ENCODE data around the gene FBXW9. TPM values are rescaled to one million over a fixed set of nuclear protein-coding genes. Genes with fewer than 3 reads are reported as not detected.
A peak's percentile ranks its signal among the peaks of the same experiment; 100 is the strongest.
"Not testable (repeated sequence)": the region's sequence is repeated elsewhere in the genome, so short reads cannot be mapped to it uniquely, and the experiment has no call there.

FBXW9 gene
- total RNA-seq, 2 donors from 2014 or later = 3.5 to 6.9 TPM

- no peaks in the 10 kb centered on the region for H3K27me3 Mint-ChIP-seq (ENCODE audit: low read depth)
- H3K36me3 Mint-ChIP-seq (ENCODE audit: insufficient read depth in 2 of 2) = no peaks in the 10 kb centered on the region
- H3K27ac Mint-ChIP-seq = no peak within 1 kb of the TSS
- H3K4me1 Mint-ChIP-seq (ENCODE audit: low read depth) = peaks cover 5% of the 10 kb centered on the region
- ATAC-seq (replicated peaks in 1 of 2) = no peak
- DNase-seq = no peak
- no peak within 1 kb of the TSS for H3K4me3 Mint-ChIP-seq
- no peaks in the 10 kb centered on the region for H3K9me3 Mint-ChIP-seq
These were observed 8.8 kb downstream of the FBXW9 start, which contains the start of gene GNG14 for GRCh38 chr19:12687496-12688196. Gene GNG14, plus strand, starts transcription at chr19:12687998. Its CDS starts 51 bp downstream, at chr19:12688049.

DNA sequence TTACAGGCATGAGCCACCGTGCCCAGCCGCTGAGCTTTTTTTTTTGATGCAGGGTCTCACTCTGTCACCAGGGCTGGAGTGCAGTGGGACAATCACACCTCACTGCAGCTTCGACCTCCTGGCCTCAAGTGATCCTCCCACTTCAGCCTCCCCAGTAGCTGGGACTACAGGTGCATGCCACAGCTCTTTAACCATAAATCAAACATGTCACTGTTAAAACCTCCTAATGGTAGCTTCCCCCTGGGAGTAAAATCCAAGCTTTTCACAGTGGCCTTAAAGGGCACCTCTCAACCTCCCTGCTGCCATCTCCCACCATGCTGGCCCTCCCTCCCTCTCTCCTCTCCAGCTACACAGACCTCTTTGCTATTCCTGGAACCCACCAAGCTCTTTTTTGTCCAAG lies 10.6 kb downstream of the FBXW9 start:
- Mint-ChIP-seq H3K36me3 (ENCODE audit: insufficient read depth in 2 of 2) (peaks cover 4% of the 10 kb centered on the region in 2 donors), H3K27ac (no peak overlapping the region), H3K27me3 (ENCODE audit: low read depth) (no peaks in the 10 kb centered on the region), H3K9me3 (no peaks in the 10 kb centered on the region), H3K4me1 (ENCODE audit: low read depth) (peaks cover 10% of the 10 kb centered on the region), H3K4me3 (no peak overlapping the region)
- ATAC-seq (replicated peaks in 1 of 2) (no peak), DNase-seq (no peak)

- peak; percentile 87 to 89 for ATAC-seq (replicated peaks in 1 of 2)
- peak within 1 kb of the TSS; percentile 97 for H3K27ac Mint-ChIP-seq
- H3K36me3 Mint-ChIP-seq (ENCODE audit: insufficient read depth in 2 of 2) = peaks cover 5 to 18% of the 10 kb centered on the region in 2 donors
- no peaks in the 10 kb centered on the region for H3K27me3 Mint-ChIP-seq (ENCODE audit: low read depth)
- peaks cover 31% of the 10 kb centered on the region for H3K4me1 Mint-ChIP-seq (ENCODE audit: low read depth)
- peak within 1 kb of the TSS; percentile 95 to 98 for H3K4me3 Mint-ChIP-seq
- peak; percentile 90 to 95 for DNase-seq
- no peaks in the 10 kb centered on the region for H3K9me3 Mint-ChIP-seq
These were observed 15.1 kb downstream of the FBXW9 start, which contains the start of gene DHPS for GRCh38 chr19:12681074-12681987. Gene DHPS, minus strand, starts transcription at chr19:12681880. Its CDS starts 114 bp downstream, at chr19:12681766.

- H3K27ac Mint-ChIP-seq = peak overlapping the region; percentile 24
- H3K4me1 Mint-ChIP-seq (ENCODE audit: low read depth) = peaks cover 34% of the 10 kb centered on the region
- no peak for ATAC-seq (replicated peaks in 1 of 2)
- peaks cover 10 to 18% of the 10 kb centered on the region in 2 donors for H3K36me3 Mint-ChIP-seq (ENCODE audit: insufficient read depth in 2 of 2)
- no peaks in the 10 kb centered on the region for H3K27me3 Mint-ChIP-seq (ENCODE audit: low read depth)
- no peaks in the 10 kb centered on the region for H3K9me3 Mint-ChIP-seq
- H3K4me3 Mint-ChIP-seq = peak overlapping the region; percentile 95 to 98
- DNase-seq = no peak
These were observed 16.4 kb downstream of the FBXW9 start for GRCh38 chr19:12680034-12680433.

- H3K27me3 Mint-ChIP-seq (ENCODE audit: low read depth); H3K27ac Mint-ChIP-seq; H3K9me3 Mint-ChIP-seq; DNase-seq; ATAC-seq (replicated peaks in 1 of 2); H3K4me3 Mint-ChIP-seq: not testable (repeated sequence)
- H3K36me3 Mint-ChIP-seq (ENCODE audit: insufficient read depth in 2 of 2) = peaks cover 14 to 30% of the 10 kb centered on the region in 2 donors
- peaks cover 41% of the 10 kb centered on the region for H3K4me1 Mint-ChIP-seq (ENCODE audit: low read depth)
These were observed 18.4 kb downstream of the FBXW9 start for GRCh38 chr19:12678039-12678438.

GRCh38 chr19:12676928-12677327 lies 19.5 kb downstream of the FBXW9 start:
- H3K9me3 Mint-ChIP-seq = no peaks in the 10 kb centered on the region
- DNase-seq (no peak), ATAC-seq (replicated peaks in 1 of 2) (no peak)
- no peak overlapping the region for H3K27ac Mint-ChIP-seq
- no peak overlapping the region for H3K4me3 Mint-ChIP-seq
- H3K4me1 Mint-ChIP-seq (ENCODE audit: low read depth) = peaks cover 42% of the 10 kb centered on the region
- peaks cover 18 to 35% of the 10 kb centered on the region in 2 donors for H3K36me3 Mint-ChIP-seq (ENCODE audit: insufficient read depth in 2 of 2)
- H3K27me3 Mint-ChIP-seq (ENCODE audit: low read depth) = no peaks in the 10 kb centered on the region

- no peaks in the 10 kb centered on the region for H3K27me3 Mint-ChIP-seq (ENCODE audit: low read depth)
- peaks cover 19 to 38% of the 10 kb centered on the region in 2 donors for H3K36me3 Mint-ChIP-seq (ENCODE audit: insufficient read depth in 2 of 2)
- H3K27ac Mint-ChIP-seq = peak overlapping the region; percentile 7
These were observed 20.0 kb downstream of the FBXW9 start for GRCh38 chr19:12676384-12676792.

GRCh38 chr19:12675940-12676339 lies 20.5 kb downstream of the FBXW9 start:
- Mint-ChIP-seq H3K36me3 (ENCODE audit: insufficient read depth in 2 of 2) (peaks cover 16 to 35% of the 10 kb centered on the region in 2 donors), H3K27me3 (ENCODE audit: low read depth) (no peaks in the 10 kb centered on the region), H3K27ac (peak overlapping the region; percentile 7), H3K4me3 (no peak overlapping the region), H3K9me3 (no peaks in the 10 kb centered on the region), H3K4me1 (ENCODE audit: low read depth) (peaks cover 42% of the 10 kb centered on the region)
- no peak for DNase-seq
- no peak for ATAC-seq (replicated peaks in 1 of 2)

More at GRCh38 chr19:12676384-12676792, 20.0 kb downstream of the FBXW9 start:
- ATAC-seq (replicated peaks in 1 of 2) = peak; percentile 20 to 32
- peak; percentile 86 to 88 for DNase-seq
- Mint-ChIP-seq H3K9me3 (no peaks in the 10 kb centered on the region), H3K4me3 (no peak overlapping the region), H3K4me1 (ENCODE audit: low read depth) (peaks cover 47% of the 10 kb centered on the region)

DNA sequence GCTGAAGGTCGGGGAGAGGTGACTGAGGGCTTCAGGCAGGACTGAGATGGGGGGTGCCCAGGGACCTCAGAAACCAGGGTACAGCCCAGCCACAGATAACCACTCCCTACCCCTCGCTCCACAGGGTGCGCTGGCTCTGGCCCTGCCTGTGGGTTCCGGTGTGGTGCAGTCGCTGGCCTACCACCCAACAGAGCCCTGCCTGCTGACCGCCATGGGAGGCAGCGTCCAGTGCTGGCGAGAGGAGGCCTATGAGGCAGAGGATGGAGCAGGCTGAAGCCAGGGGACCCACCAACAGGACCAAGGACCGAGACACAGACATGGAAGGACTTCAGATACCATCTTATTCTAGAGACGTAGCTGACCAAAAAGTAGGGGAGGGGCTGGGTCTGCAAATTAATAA lies 21.0 kb downstream of the FBXW9 start:
- Mint-ChIP-seq H3K4me1 (ENCODE audit: low read depth) (peaks cover 44% of the 10 kb centered on the region), H3K36me3 (ENCODE audit: insufficient read depth in 2 of 2) (peaks cover 15 to 34% of the 10 kb centered on the region in 2 donors), H3K27me3 (ENCODE audit: low read depth) (no peaks in the 10 kb centered on the region), H3K27ac (no peak overlapping the region), H3K9me3 (no peaks in the 10 kb centered on the region), H3K4me3 (no peak overlapping the region)
- DNase-seq (no peak), ATAC-seq (replicated peaks in 1 of 2) (no peak)

- ATAC-seq (replicated peaks in 1 of 2) (no peak), DNase-seq (no peak)
- H3K36me3 Mint-ChIP-seq (ENCODE audit: insufficient read depth in 2 of 2) = peaks cover 18 to 26% of the 10 kb centered on the region in 2 donors
- no peak overlapping the region for H3K27ac Mint-ChIP-seq
- H3K4me3 Mint-ChIP-seq = no peak overlapping the region
- H3K9me3 Mint-ChIP-seq = no peaks in the 10 kb centered on the region
- H3K27me3 Mint-ChIP-seq (ENCODE audit: low read depth) = no peaks in the 10 kb centered on the region
- H3K4me1 Mint-ChIP-seq (ENCODE audit: low read depth) = peaks cover 48% of the 10 kb centered on the region
These were observed 23.7 kb downstream of the FBXW9 start for GRCh38 chr19:12672744-12673143.

- DNase-seq (no peak), ATAC-seq (replicated peaks in 1 of 2) (no peak)
- peaks cover 58% of the 10 kb centered on the region for H3K4me1 Mint-ChIP-seq (ENCODE audit: low read depth)
- peak overlapping the region; percentile 90 to 93 for H3K4me3 Mint-ChIP-seq
- peak overlapping the region; percentile 100 for H3K27ac Mint-ChIP-seq
- no peaks in the 10 kb centered on the region for H3K9me3 Mint-ChIP-seq
- peaks cover 16 to 28% of the 10 kb centered on the region in 2 donors for H3K36me3 Mint-ChIP-seq (ENCODE audit: insufficient read depth in 2 of 2)
- H3K27me3 Mint-ChIP-seq (ENCODE audit: low read depth) = no peaks in the 10 kb centered on the region
These were observed 26.1 kb downstream of the FBXW9 start for GRCh38 chr19:12670159-12670928.

DNA sequence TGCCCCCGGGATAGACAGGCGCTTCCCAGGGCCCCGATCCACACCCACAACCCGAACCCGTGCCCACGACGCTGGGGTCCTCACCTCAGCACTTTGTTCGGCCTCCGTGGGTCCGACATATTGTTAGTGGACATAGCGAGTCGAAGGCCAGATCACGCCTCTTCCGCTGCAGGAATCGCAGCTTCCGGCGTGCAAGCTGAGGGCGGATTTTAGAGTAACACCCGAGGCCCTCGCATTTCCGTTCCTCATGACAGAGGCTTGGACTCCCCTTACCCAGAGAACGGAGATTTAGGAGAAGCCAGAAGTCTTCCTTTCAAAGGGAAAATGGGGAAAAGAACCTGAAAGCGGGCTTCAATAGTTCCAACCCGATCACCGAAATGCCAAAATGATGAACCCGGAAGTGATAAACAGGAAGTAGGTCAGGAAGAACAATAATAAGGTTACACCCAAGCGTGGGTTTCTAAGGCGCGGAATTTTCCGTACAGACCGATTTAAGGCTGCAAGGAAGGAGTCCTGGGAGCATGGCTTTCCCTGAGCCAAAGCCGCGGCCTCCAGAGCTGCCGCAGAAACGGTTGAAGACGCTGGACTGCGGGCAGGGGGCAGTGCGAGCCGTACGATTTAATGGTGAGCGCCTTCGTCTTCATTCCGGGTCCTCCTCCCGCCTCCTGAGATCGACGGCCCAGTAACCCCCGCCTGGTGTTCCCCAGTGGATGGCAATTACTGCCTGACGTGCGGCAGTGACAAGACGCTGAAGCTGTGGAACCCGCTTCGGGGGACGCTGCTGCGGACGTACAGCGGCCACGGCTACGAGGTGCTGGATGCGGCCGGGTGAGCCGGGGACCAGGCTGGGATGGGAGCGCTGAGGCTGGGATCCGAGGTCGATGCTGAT lies 26.9 kb downstream of the FBXW9 start:
- Mint-ChIP-seq H3K36me3 (ENCODE audit: insufficient read depth in 2 of 2) (peaks cover 16 to 24% of the 10 kb centered on the region in 2 donors), H3K27ac (peak overlapping the region; percentile 100), H3K4me3 (peak overlapping the region; percentile 90 to 93), H3K9me3 (no peaks in the 10 kb centered on the region), H3K4me1 (ENCODE audit: low read depth) (peaks cover 61% of the 10 kb centered on the region), H3K27me3 (ENCODE audit: low read depth) (no peaks in the 10 kb centered on the region)
- DNase-seq (peak; percentile 76 to 81), ATAC-seq (replicated peaks in 1 of 2) (peak; percentile 39 to 40)

All from activated T-cell treated with anti-CD3 and anti-CD28 coated beads, Interleukin-2, amount 50 U/mL, for 72 hours (primary cell).